GM12878 (cell line): Measurements from ENCODE around the gene PRUNE2. TPM values are rescaled to one million over a fixed set of nuclear protein-coding genes. Genes with fewer than 3 reads are reported as not detected.

ENCODE experiments used
- ATAC-seq: fragments of 200-7000 bp; cut with Tn5 transposase; 3 replicates; pipeline ENCODE4 v1.9.1; 2020; ENCODE audit warnings: mild to moderate bottlenecking, moderate library complexity
- BruUV-seq: library from RNA; stranded (reverse); fragments of 400-500 nt; replicated peaks from 2 replicates; lab custom pipeline; 2021; lab: Mats Ljungman, UMichigan
- CTCF ChIA-PET: fragments of 300-600 bp; sonication (Branson Sonifier 250); formaldehyde crosslinking; extraction: SDS; loops from one replicate; lab custom pipeline; 2021; ENCODE audit warnings: inconsistent platforms; lab: Yijun Ruan, JAX
- POLR2A ChIA-PET: fragments of 350-600 bp; formaldehyde crosslinking; extraction: SDS; loops from one replicate; lab custom pipeline; 2021; ENCODE audit warnings: inconsistent platforms; lab: Charles Lee
- RAD21 ChIA-PET: fragments of 300-600 bp; sonication (Branson Sonifier 250); formaldehyde crosslinking; loops from one replicate; lab custom pipeline; 2023; ENCODE audit warnings: antibody characterized with exemption; ENCODE audit not compliant: unreplicated experiment; lab: Charles Lee
- SMC1A ChIA-PET: fragments of 300-600 bp; sonication (Branson Sonifier 250); formaldehyde crosslinking; loops from one replicate; lab custom pipeline; 2023; ENCODE audit not compliant: unreplicated experiment, uncharacterized antibody; lab: Charles Lee
- DNase-seq: peaks from one replicate; pipeline ENCODE4 v3.0.0-alpha.2; 2011; ENCODE audit warnings: low read depth, low spot score
- FAIRE-seq: peaks from 3 replicates; lab custom pipeline; 2011; peaks lifted over from hg19 to GRCh38; lab: Jason Lieb, UNC
- H2AFZ ChIP-seq: 2 replicates; pipeline ENCODE4 v1.6.0; 2011; ENCODE audit warnings: low read depth, low read length, control low read depth; ENCODE audit not compliant: control insufficient read depth
- H3K27ac ChIP-seq: 2 replicates; pipeline ENCODE4 v1.5.1; 2011; ENCODE audit warnings: control low read depth; ENCODE audit not compliant: control insufficient read depth, insufficient read depth
- H3K27me3 ChIP-seq, 2 experiments: replicated peaks in 1 of 2; 2 replicates each; pipeline versions ENCODE4 v1.6.0 to v1.6.1; 2011; ENCODE audit warnings: low read length in 1 of 2; ENCODE audit not compliant: control insufficient read depth in 2 of 2, insufficient read depth in 2 of 2
- H3K36me3 ChIP-seq, 2 experiments: 2 replicates each; pipeline ENCODE4 v1.5.1; 2011; ENCODE audit warnings: low read length in 1 of 2; ENCODE audit not compliant: control insufficient read depth in 2 of 2, insufficient read depth in 2 of 2
- H3K4me1 ChIP-seq: 2 replicates; pipeline ENCODE4 v1.6.1; 2011; ENCODE audit warnings: mild to moderate bottlenecking, low read length, moderate library complexity, mixed read lengths; ENCODE audit not compliant: control insufficient read depth, insufficient read depth
- H3K4me2 ChIP-seq: 2 replicates; pipeline ENCODE4 v1.6.0; 2011; ENCODE audit warnings: control low read depth; ENCODE audit not compliant: control insufficient read depth, insufficient read depth
- H3K4me3 ChIP-seq: fragments of 200-600 bp; sonication (generic); 2 replicates; pipeline ENCODE4 v1.5.1; 2016
- H3K79me2 ChIP-seq: 2 replicates; pipeline ENCODE4 v1.6.0; 2011; ENCODE audit warnings: low read length; ENCODE audit not compliant: control insufficient read depth, insufficient read depth
- H3K9ac ChIP-seq: 2 replicates; pipeline ENCODE4 v1.8.0; 2011; ENCODE audit warnings: low read length, control low read depth, mixed read lengths; ENCODE audit not compliant: control insufficient read depth, insufficient read depth
- H3K9me3 ChIP-seq: replicated peaks from 3 replicates; pipeline ENCODE4 v1.5.1; 2011; ENCODE audit warnings: mild to moderate bottlenecking, low read length; ENCODE audit not compliant: control insufficient read depth, insufficient read depth
- H4K20me1 ChIP-seq: 2 replicates; pipeline ENCODE4 v1.6.0; 2011; ENCODE audit not compliant: control insufficient read depth, insufficient read depth
- CBFB ChIP-seq: IDR thresholded peaks from 2 replicates; pipeline ENCODE4 v1.6.1; 2016; ENCODE audit warnings: antibody characterized with exemption, low read depth
- HDAC6 ChIP-seq: fragments of 200-600 bp; sonication (generic); IDR thresholded peaks from one replicate; pipeline ENCODE4 v1.8.0; 2017; ENCODE audit warnings: antibody characterized with exemption; ENCODE audit not compliant: unreplicated experiment
- JUNB ChIP-seq: IDR thresholded peaks from 2 replicates; pipeline ENCODE4 v1.6.1; 2016; ENCODE audit warnings: antibody characterized with exemption, mild to moderate bottlenecking
- NFYB ChIP-seq: IDR thresholded peaks from 2 replicates; pipeline ENCODE4 v1.6.1; 2011; ENCODE audit warnings: low read depth, mild to moderate bottlenecking, low read length, improper control_type of control experiment, moderate library complexity; ENCODE audit not compliant: insufficient read depth
- NRF1 ChIP-seq: conservative IDR thresholded peaks from 2 replicates; pipeline ENCODE4 v1.6.1; 2011; ENCODE audit warnings: mild to moderate bottlenecking, low read depth, low read length, improper control_type of control experiment
- PAX5 ChIP-seq: IDR thresholded peaks from 2 replicates; pipeline ENCODE4 v1.6.1; 2011; ENCODE audit warnings: low read depth, low read length, borderline replicate concordance
- RAD21 ChIP-seq: IDR thresholded peaks from 2 replicates; pipeline ENCODE4 v1.6.1; 2011; ENCODE audit warnings: mild to moderate bottlenecking, low read depth, low read length, moderate library complexity; ENCODE audit not compliant: insufficient read depth
- TARDBP ChIP-seq: IDR thresholded peaks from 2 replicates; pipeline ENCODE4 v1.6.1; 2016; ENCODE audit warnings: borderline replicate concordance
- WRNIP1 ChIP-seq: IDR thresholded peaks from 2 replicates; pipeline ENCODE4 v1.6.1; 2011; ENCODE audit warnings: low read depth, low read length, improper control_type of control experiment, borderline replicate concordance
- YBX1 ChIP-seq: fragments of 450-650 bp; IDR thresholded peaks from 2 replicates; pipeline ENCODE4 v1.6.1; 2016; ENCODE audit warnings: antibody characterized with exemption
- WGBS: methylation state at CpG from one replicate; pipeline ENCODE4 v1.1.6; 2016; ENCODE audit warnings: low lambda C conversion rate; ENCODE audit not compliant: insufficient replicate concordance, insufficient coverage; ENCODE audit errors: missing lambda C conversion rate; 5-methylcytosine and 5-hydroxymethylcytosine counted together
- in situ Hi-C: fragments of 300-500 bp; cut with MboI; formaldehyde crosslinking; loops from 9 replicates; pipeline ENCODE4 v1.14.3; 2018; ENCODE audit warnings: mixed read lengths
- intact Hi-C: fragments of 100-400 bp; cut with micrococcal nuclease; formaldehyde crosslinking; loops from one replicate; pipeline ENCODE4 v1.14.2; 2022; ENCODE audit not compliant: unreplicated experiment
- polyA plus RNA-seq, 11 experiments: library from polyadenylated mRNA; depleted of rRNA in 4 of 11; unstranded in 6 of 11; stranded (reverse) in 5 of 11; fragments of >200 nt; fragmentation: Nextera tagmentation in 4 of 11; fragmentation: Illumina TruSeq in 1 of 11; extraction: Ambion mirVana in 4 of 11; extraction: Trizol in 1 of 11; gene quantifications; 1 replicate in 1 of 11; 2 replicates in 10 of 11; pipeline versions ENCODE4 v1.2.1 to v1.2.3, GENCODE V29; 2011 to 2016; ENCODE audit warnings: inconsistent platforms in 2 of 11, missing spikeins in 2 of 11, low read depth in 1 of 11
- total RNA-seq, 4 experiments: library from RNA; depleted of rRNA in 3 of 4; stranded (reverse); fragments of >200 nt in 3 of 4; fragmentation: Illumina TruSeq in 1 of 4; extraction: Trizol in 1 of 4; gene quantifications; 2 replicates each; pipeline versions ENCODE4 v1.2.1 to v1.2.3, GENCODE V29; 2013 to 2021
- TF ChIP-seq, protein P1 (sequence below): fragments of 450-650 bp; formaldehyde crosslinking; IDR thresholded peaks from 2 replicates; pipeline ENCODE4 v1.4.0; 2022; ENCODE audit warnings: mild to moderate bottlenecking, moderate library complexity

PRUNE2 gene
- total and polyA plus RNA-seq, 10 of the 15 experiments (the other 5 are each of a cell fraction or from before 2014, with no cell fraction given) = 0.07 to 0.63 (median 0.25) TPM

DNA sequence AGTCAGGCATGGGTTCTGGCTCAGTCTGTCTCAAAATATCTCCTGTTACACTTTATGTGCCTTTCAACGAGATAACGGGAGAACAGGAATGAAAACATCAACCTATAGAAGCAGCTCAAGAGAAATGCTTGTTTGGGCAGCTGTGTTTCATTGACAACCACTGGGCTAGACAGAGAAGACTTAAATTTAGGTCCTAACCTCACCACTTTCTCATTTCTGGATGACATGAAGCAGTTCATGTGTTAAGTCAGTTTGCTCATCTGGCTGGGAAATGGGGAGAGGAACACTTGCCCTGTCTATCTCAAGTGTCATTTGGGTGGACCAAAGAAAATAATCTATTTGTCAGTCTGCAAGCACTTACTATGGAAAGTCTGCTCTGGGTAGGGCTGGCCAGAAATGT is 208.4 kb downstream of the PRUNE2 start:
- Histone ChIP-seq H4K20me1 (no peaks in the 10 kb centered on the region), H3K4me2 (no peak overlapping the region), H3K27me3 (peaks cover 0 to 3% of the 10 kb centered on the region in 2 experiments; a peak in 3 of 4 replicates), H3K36me3 (no peaks in the 10 kb centered on the region), H3K4me3 (no peak overlapping the region), H2AFZ (no peak overlapping the region), H3K79me2 (no peaks in the 10 kb centered on the region), H3K4me1 (no peaks in the 10 kb centered on the region), H3K9me3 (no peaks in the 10 kb centered on the region), H3K9ac (no peak overlapping the region), H3K27ac (no peak overlapping the region)
- intact Hi-C loops = no loop called here
- ChIA-PET SMC1A (no interaction called here), CTCF (no interaction called here), RAD21 (no interaction called here), POLR2A (no interaction called here)
- in situ Hi-C loops = no loop called here
- DNase-seq (no peak), ATAC-seq (no peak), FAIRE-seq (peak; percentile 23)
- BruUV-seq = no TSS peak
- WGBS = 0% methylated on average over 2 of the region's 2 CpGs
- TF ChIP-seq RAD21 (no peak), CBFB (no peak), TARDBP (no peak), PAX5 (no peak), WRNIP1 (no peak), NFYB (no peak), JUNB (no peak), NRF1 (no peak), HDAC6 (no peak), YBX1 (no peak)
- TF ChIP-seq, protein P1, sequence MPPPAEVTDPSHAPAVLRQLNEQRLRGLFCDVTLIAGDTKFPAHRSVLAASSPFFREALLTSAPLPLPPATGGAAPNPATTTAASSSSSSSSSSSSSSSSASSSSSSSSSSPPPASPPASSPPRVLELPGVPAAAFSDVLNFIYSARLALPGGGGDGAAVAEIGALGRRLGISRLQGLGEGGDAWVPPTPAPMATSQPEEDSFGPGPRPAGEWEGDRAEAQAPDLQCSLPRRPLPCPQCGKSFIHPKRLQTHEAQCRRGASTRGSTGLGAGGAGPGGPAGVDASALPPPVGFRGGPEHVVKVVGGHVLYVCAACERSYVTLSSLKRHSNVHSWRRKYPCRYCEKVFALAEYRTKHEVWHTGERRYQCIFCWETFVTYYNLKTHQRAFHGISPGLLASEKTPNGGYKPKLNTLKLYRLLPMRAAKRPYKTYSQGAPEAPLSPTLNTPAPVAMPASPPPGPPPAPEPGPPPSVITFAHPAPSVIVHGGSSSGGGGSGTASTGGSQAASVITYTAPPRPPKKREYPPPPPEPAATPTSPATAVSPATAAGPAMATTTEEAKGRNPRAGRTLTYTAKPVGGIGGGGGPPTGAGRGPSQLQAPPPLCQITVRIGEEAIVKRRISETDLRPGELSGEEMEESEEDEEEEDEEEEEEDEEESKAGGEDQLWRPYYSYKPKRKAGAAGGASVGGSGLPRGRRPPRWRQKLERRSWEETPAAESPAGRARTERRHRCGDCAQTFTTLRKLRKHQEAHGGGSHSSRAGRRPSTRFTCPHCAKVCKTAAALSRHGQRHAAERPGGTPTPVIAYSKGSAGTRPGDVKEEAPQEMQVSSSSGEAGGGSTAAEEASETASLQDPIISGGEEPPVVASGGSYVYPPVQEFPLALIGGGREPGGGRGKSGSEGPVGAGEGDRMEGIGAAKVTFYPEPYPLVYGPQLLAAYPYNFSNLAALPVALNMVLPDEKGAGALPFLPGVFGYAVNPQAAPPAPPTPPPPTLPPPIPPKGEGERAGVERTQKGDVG (CRISPR knock-in tag) = no peak
- TF ChIP-seq, all 136 proteins: peak for 0
